Measurements from ENCODE around the gene OSBPL3.

- TF ChIP-seq CTCF (conservative IDR thresholded peaks at IDR 0.05 in 1 of 2, IDR thresholded peaks at IDR 0.05 in 1 of 2; ENCODE audit: low read depth in 1 of 2, low read length in 2 of 2) (no peak), EZH2 (IDR thresholded peaks at IDR 0.05; ENCODE audit: low read length, missing control alignments) (no peak)
These were observed 153.9 kb downstream of the OSBPL3 start for GRCh38 chr7:24825931-24826661.

Measured in fibroblast of lung (primary cell).